Measurements from ENCODE around the gene TMPRSS13. TPM values are rescaled to one million over a fixed set of nuclear protein-coding genes. Genes with fewer than 3 reads are reported as not detected.

TMPRSS13 gene
- total and polyA plus RNA-seq, 9 of the 15 experiments (the other 6 are each of a cell fraction or from before 2014, with no cell fraction given), result 0.11 to 0.29 (median 0.15) TPM

DNA sequence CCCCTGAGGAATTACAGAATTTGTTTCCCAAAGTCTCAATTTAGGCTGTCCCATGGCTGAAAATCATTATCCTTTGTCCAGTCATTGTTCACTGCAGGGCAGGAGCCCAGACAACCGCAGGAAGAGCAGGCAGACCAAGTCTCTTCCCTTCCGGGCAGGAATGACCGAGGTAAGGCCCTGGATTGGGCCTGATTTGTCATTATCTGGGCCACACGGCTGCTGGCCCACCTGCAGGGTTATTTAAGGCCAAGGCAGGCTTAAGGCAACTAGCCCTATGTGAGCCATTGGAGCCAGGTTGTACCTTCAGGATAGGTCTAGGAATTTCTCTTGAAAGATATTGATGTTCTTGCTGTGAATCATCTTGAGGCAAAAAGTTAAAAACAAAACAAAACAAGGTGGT, 47.2 kb upstream of the TMPRSS13 start:
- no peak overlapping the region for H3K4me2 ChIP-seq (ENCODE audit: insufficient read depth, low read length)
- ATAC-seq, result peak; percentile 49
- FAIRE-seq, result peak; percentile 75
- no peak for DNase-seq (ENCODE audit: extremely low read depth in 1 of 4, low spot score in 3 of 4)
- H3K36me3 ChIP-seq (ENCODE audit: control insufficient read depth, insufficient read depth, low read length), result no peaks in the 10 kb centered on the region; the same call in 2 of the 3 replicates
- 15% methylated on average over 4 of the region's 4 CpGs for WGBS (ENCODE audit: insufficient coverage, low coverage, missing lambda C conversion rate)
- no peaks in the 10 kb centered on the region for H3K9me3 ChIP-seq (replicated peaks; ENCODE audit: control insufficient read depth, insufficient read depth, low read depth, low read length)
- H3K4me3 ChIP-seq, result no peak overlapping the region
- peaks cover 23 to 35% of the 10 kb centered on the region in 2 experiments for H3K4me1 ChIP-seq (replicated peaks in 1 of 2; ENCODE audit: control insufficient read depth in 2 of 2, insufficient read depth in 2 of 2, low read length in 2 of 2)
- ChIA-PET POLR2A (interaction anchor here (1.9 kb wide), 1 partner anchor 19 kb away, joined by 6 read pairs; no protein-coding TSS in a partner anchor), CTCF (ENCODE audit: low intra/inter-chr PET ratio) (no interaction called here)
- H2AFZ ChIP-seq (ENCODE audit: low read depth, low read length), result no peak overlapping the region
- no TSS peak for BruUV-seq (replicated peaks)
- in situ Hi-C loops (cut with MboI) (no loop called here), intact Hi-C loops (cut with micrococcal nuclease) (no loop called here)
- no peaks in the 10 kb centered on the region for H3K9me1 ChIP-seq (ENCODE audit: control insufficient read depth, insufficient read depth, low read length)
- H4K20me1 ChIP-seq (replicated peaks; ENCODE audit: control insufficient read depth, insufficient read depth, low read length), result no peaks in the 10 kb centered on the region
- peak overlapping the region in 1 of 2 experiments; percentile 68; a peak in 1 of 4 replicates for H3K9ac ChIP-seq (ENCODE audit: insufficient read depth in 1 of 2, low read depth in 2 of 2, low read length in 2 of 2)
- no peaks in the 10 kb centered on the region for H3K27me3 ChIP-seq (ENCODE audit: control insufficient read depth in 2 of 2, insufficient read depth in 2 of 2, low read length in 2 of 2)
- no peak overlapping the region for H3K27ac ChIP-seq (ENCODE audit: extremely low read depth, low read depth, low read length)
- H3K79me2 ChIP-seq (ENCODE audit: control insufficient read depth, insufficient read depth, low read length), result no peaks in the 10 kb centered on the region
- no peak for TF ChIP-seq SMARCB1 (IDR thresholded peaks at IDR 0.05; ENCODE audit: insufficient read length, low read depth)
- TF ChIP-seq CBFA2T2 (conservative IDR thresholded peaks at IDR 0.05), result peak; percentile 53
- peak; percentile 73 for TF ChIP-seq NCOR1 (IDR thresholded peaks at IDR 0.05)
- TF ChIP-seq, protein P1, sequence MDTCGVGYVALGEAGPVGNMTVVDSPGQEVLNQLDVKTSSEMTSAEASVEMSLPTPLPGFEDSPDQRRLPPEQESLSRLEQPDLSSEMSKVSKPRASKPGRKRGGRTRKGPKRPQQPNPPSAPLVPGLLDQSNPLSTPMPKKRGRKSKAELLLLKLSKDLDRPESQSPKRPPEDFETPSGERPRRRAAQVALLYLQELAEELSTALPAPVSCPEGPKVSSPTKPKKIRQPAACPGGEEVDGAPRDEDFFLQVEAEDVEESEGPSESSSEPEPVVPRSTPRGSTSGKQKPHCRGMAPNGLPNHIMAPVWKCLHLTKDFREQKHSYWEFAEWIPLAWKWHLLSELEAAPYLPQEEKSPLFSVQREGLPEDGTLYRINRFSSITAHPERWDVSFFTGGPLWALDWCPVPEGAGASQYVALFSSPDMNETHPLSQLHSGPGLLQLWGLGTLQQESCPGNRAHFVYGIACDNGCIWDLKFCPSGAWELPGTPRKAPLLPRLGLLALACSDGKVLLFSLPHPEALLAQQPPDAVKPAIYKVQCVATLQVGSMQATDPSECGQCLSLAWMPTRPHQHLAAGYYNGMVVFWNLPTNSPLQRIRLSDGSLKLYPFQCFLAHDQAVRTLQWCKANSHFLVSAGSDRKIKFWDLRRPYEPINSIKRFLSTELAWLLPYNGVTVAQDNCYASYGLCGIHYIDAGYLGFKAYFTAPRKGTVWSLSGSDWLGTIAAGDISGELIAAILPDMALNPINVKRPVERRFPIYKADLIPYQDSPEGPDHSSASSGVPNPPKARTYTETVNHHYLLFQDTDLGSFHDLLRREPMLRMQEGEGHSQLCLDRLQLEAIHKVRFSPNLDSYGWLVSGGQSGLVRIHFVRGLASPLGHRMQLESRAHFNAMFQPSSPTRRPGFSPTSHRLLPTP (IDR thresholded peaks at IDR 0.05; ENCODE audit: borderline replicate concordance, extremely low read depth, insufficient read length), result no peak
- TF ChIP-seq, protein P2, sequence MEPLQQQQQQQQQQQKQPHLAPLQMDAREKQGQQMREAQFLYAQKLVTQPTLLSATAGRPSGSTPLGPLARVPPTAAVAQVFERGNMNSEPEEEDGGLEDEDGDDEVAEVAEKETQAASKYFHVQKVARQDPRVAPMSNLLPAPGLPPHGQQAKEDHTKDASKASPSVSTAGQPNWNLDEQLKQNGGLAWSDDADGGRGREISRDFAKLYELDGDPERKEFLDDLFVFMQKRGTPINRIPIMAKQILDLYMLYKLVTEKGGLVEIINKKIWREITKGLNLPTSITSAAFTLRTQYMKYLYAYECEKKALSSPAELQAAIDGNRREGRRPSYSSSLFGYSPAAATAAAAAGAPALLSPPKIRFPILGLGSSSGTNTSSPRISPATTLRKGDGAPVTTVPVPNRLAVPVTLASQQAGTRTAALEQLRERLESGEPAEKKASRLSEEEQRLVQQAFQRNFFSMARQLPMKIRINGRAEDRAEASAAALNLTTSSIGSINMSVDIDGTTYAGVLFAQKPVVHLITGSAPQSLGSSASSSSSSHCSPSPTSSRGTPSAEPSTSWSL (CRISPR knock-in tag; IDR thresholded peaks at IDR 0.05; ENCODE audit: borderline replicate concordance), result no peak
- no peak for TF ChIP-seq TOE1 (IDR thresholded peaks at IDR 0.05; ENCODE audit: borderline replicate concordance)
- no peak for TF ChIP-seq TOE1 (CRISPR knock-in tag; IDR thresholded peaks at IDR 0.05; ENCODE audit: borderline replicate concordance, low read depth)
- TF ChIP-seq TAL1 (IDR thresholded peaks at IDR 0.05), result peak; percentile 56
- no peak for TF ChIP-seq GATA2 (CRISPR knock-in tag; IDR thresholded peaks at IDR 0.05)
- peak; percentile 44; the same call in 1 of the 2 replicates for TF ChIP-seq EP300 (IDR thresholded peaks at IDR 0.05; ENCODE audit: low read length)
- TF ChIP-seq CBFA2T3 (IDR thresholded peaks at IDR 0.05), result peak; percentile 78
- no peak for TF ChIP-seq CEBPB (tag; IDR thresholded peaks at IDR 0.05)
- TF ChIP-seq SIN3A (IDR thresholded peaks at IDR 0.05; ENCODE audit: borderline replicate concordance in 2 of 2, control insufficient read depth in 1 of 2, low read depth in 2 of 2, low read length in 2 of 2), result no peak
- no peak for TF ChIP-seq SPI1 (IDR thresholded peaks at IDR 0.05; ENCODE audit: borderline replicate concordance, low read depth, low read length)
- TF ChIP-seq NFYB (IDR thresholded peaks at IDR 0.05; ENCODE audit: extremely low read depth, insufficient read length), result no peak
- TF ChIP-seq, protein P3, sequence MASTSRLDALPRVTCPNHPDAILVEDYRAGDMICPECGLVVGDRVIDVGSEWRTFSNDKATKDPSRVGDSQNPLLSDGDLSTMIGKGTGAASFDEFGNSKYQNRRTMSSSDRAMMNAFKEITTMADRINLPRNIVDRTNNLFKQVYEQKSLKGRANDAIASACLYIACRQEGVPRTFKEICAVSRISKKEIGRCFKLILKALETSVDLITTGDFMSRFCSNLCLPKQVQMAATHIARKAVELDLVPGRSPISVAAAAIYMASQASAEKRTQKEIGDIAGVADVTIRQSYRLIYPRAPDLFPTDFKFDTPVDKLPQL (IDR thresholded peaks at IDR 0.05; ENCODE audit: extremely low read depth, insufficient read length), result no peak
- peak in 1 of 2 experiments; percentile 61; a peak in 2 of 4 replicates for TF ChIP-seq RCOR1 (IDR thresholded peaks at IDR 0.05; ENCODE audit: borderline replicate concordance in 1 of 2, low read depth in 2 of 2, low read length in 2 of 2)
- TF ChIP-seq ARHGAP35 (IDR thresholded peaks at IDR 0.05; ENCODE audit: partially characterized antibody), result no peak
- no peak for TF ChIP-seq NR1H2 (CRISPR knock-in tag; IDR thresholded peaks at IDR 0.05)
- no peak for TF ChIP-seq ZNF124 (CRISPR knock-in tag; IDR thresholded peaks at IDR 0.05)

Data from K562 (cell line).